ENCODE measurements around the gene MPP2. TPM values are rescaled to one million over a fixed set of nuclear protein-coding genes. Genes with fewer than 3 reads are reported as not detected.

Gene MPP2
- total RNA-seq, 1 donor, result 0.72 TPM

- no peak for DNase-seq (ENCODE audit: insufficient read length, low spot score, missing footprints)
- H3K4me2 ChIP-seq (ENCODE audit: insufficient read depth, low read length), result peak overlapping the region; percentile 77
- H3K36me3 ChIP-seq (ENCODE audit: insufficient read depth, low read length), result no peaks in the 10 kb centered on the region
- peak overlapping the region; percentile 49 for H3K4me3 ChIP-seq (ENCODE audit: insufficient read depth, low read length)
- no peaks in the 10 kb centered on the region for H4K20me1 ChIP-seq (ENCODE audit: insufficient read depth, low read length)
- TF ChIP-seq CTCF (IDR thresholded peaks at IDR 0.05; ENCODE audit: extremely low read depth, low read depth, low read length), result no peak
- H3K4me1 ChIP-seq (ENCODE audit: insufficient read depth, low read length), result no peaks in the 10 kb centered on the region
- no peaks in the 10 kb centered on the region for H3K9me3 ChIP-seq (ENCODE audit: low read depth, low read length)
- H3K27ac ChIP-seq (ENCODE audit: low read depth, low read length), result no peak overlapping the region
- H3K27me3 ChIP-seq (ENCODE audit: insufficient read depth, low read length), result peaks cover 18% of the 10 kb centered on the region
- H2AFZ ChIP-seq (ENCODE audit: low read length), result peak overlapping the region; percentile 77
- H3K79me2 ChIP-seq (ENCODE audit: insufficient read depth, low read length), result no peaks in the 10 kb centered on the region
Observed at GRCh38 chr17:43917016-43917347, 9.6 kb upstream of the MPP2 start.

GRCh38 chr17:43916385-43916784, 9.0 kb upstream of the MPP2 start:
- H3K27me3 ChIP-seq (ENCODE audit: insufficient read depth, low read length), result peaks cover 23% of the 10 kb centered on the region

GRCh38 chr17:43915559-43915958, 8.2 kb upstream of the MPP2 start:
- no peaks in the 10 kb centered on the region for H3K4me1 ChIP-seq (ENCODE audit: insufficient read depth, low read length)
- H3K27me3 ChIP-seq (ENCODE audit: insufficient read depth, low read length), result peaks cover 23% of the 10 kb centered on the region

More at GRCh38 chr17:43916385-43916784, 9.0 kb upstream of the MPP2 start:
- H3K4me1 ChIP-seq (ENCODE audit: insufficient read depth, low read length), result no peaks in the 10 kb centered on the region
- H3K36me3 ChIP-seq (ENCODE audit: insufficient read depth, low read length), result no peaks in the 10 kb centered on the region
- no peak overlapping the region for H3K4me3 ChIP-seq (ENCODE audit: insufficient read depth, low read length)
- no peak overlapping the region for H3K27ac ChIP-seq (ENCODE audit: low read depth, low read length)
- H2AFZ ChIP-seq (ENCODE audit: low read length), result no peak overlapping the region
- H4K20me1 ChIP-seq (ENCODE audit: insufficient read depth, low read length), result no peaks in the 10 kb centered on the region
- DNase-seq (ENCODE audit: insufficient read length, low spot score, missing footprints), result no peak
- H3K9me3 ChIP-seq (ENCODE audit: low read depth, low read length), result no peaks in the 10 kb centered on the region
- H3K79me2 ChIP-seq (ENCODE audit: insufficient read depth, low read length), result no peaks in the 10 kb centered on the region
- no peak for TF ChIP-seq CTCF (IDR thresholded peaks at IDR 0.05; ENCODE audit: extremely low read depth, low read depth, low read length)
- no peak overlapping the region for H3K4me2 ChIP-seq (ENCODE audit: insufficient read depth, low read length)

DNA sequence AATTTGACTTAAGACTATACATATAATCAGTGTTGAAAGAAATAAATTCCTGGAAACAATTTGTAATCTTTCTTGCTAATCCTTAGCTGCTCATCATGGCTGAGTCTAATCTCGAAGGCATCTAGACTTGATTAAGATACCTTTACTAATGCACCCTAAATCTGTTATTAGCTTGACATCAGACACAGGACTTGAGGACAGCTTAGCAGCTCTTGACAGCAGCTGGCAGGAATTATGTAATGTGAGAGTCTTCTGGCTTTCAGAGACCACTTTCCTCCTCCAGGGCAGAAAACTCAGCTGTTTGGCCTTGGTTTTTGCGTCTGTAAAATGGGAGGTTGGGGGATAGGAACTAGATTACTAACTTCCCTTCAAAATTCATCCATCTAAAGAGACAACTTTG, 7.1 kb upstream of the MPP2 start:
- no peak for TF ChIP-seq CTCF (IDR thresholded peaks at IDR 0.05; ENCODE audit: extremely low read depth, low read depth, low read length)
- Histone ChIP-seq H3K4me3 (ENCODE audit: insufficient read depth, low read length) (no peak overlapping the region), H3K4me2 (ENCODE audit: insufficient read depth, low read length) (no peak overlapping the region), H4K20me1 (ENCODE audit: insufficient read depth, low read length) (no peaks in the 10 kb centered on the region), H2AFZ (ENCODE audit: low read length) (no peak overlapping the region), H3K27me3 (ENCODE audit: insufficient read depth, low read length) (peaks cover 29% of the 10 kb centered on the region), H3K79me2 (ENCODE audit: insufficient read depth, low read length) (no peaks in the 10 kb centered on the region), H3K4me1 (ENCODE audit: insufficient read depth, low read length) (no peaks in the 10 kb centered on the region), H3K27ac (ENCODE audit: low read depth, low read length) (no peak overlapping the region), H3K36me3 (ENCODE audit: insufficient read depth, low read length) (no peaks in the 10 kb centered on the region), H3K9me3 (ENCODE audit: low read depth, low read length) (no peaks in the 10 kb centered on the region)
- DNase-seq (ENCODE audit: insufficient read length, low spot score, missing footprints), result no peak

More at GRCh38 chr17:43915559-43915958, 8.2 kb upstream of the MPP2 start:
- TF ChIP-seq CTCF (IDR thresholded peaks at IDR 0.05; ENCODE audit: extremely low read depth, low read depth, low read length), result no peak
- Histone ChIP-seq H3K4me3 (ENCODE audit: insufficient read depth, low read length) (no peak overlapping the region), H3K9me3 (ENCODE audit: low read depth, low read length) (no peaks in the 10 kb centered on the region), H4K20me1 (ENCODE audit: insufficient read depth, low read length) (no peaks in the 10 kb centered on the region), H3K36me3 (ENCODE audit: insufficient read depth, low read length) (no peaks in the 10 kb centered on the region), H3K27ac (ENCODE audit: low read depth, low read length) (no peak overlapping the region), H2AFZ (ENCODE audit: low read length) (no peak overlapping the region), H3K4me2 (ENCODE audit: insufficient read depth, low read length) (no peak overlapping the region), H3K79me2 (ENCODE audit: insufficient read depth, low read length) (no peaks in the 10 kb centered on the region)
- DNase-seq (ENCODE audit: insufficient read length, low spot score, missing footprints), result no peak
